GM12892 (cell line): Measurements from ENCODE around the gene TFPI.

Experiments
- POLR2AphosphoS5 ChIP-seq: IDR thresholded peaks from 2 replicates; pipeline ENCODE4 v1.6.1; 2011; ENCODE audit warnings: low read depth, low read length, control low read depth
- TAF1 ChIP-seq: IDR thresholded peaks from 2 replicates; pipeline ENCODE4 v1.6.1; 2011; ENCODE audit warnings: low read depth, mild to moderate bottlenecking, control low read depth, low read length, borderline replicate concordance

GRCh38 chr2:187495324-187495723 is 58.9 kb downstream of the TFPI start:
- TF ChIP-seq TAF1 (no peak), POLR2AphosphoS5 (no peak)
